NCI-H226 (cell line): Measurements from ENCODE around the gene PLAAT3.
A peak's percentile ranks its signal among the peaks of the same experiment; 100 is the strongest.
"Not testable (repeated sequence)": the region's sequence is repeated elsewhere in the genome, so short reads cannot be mapped to it uniquely, and the experiment has no call there.

ENCODE experiments used
- DNase-seq: peaks from one replicate; pipeline ENCODE4 v3.0.0-alpha.2; 2015

The PLAAT3 gene

GRCh38 chr11:63535734-63536133 is 78.5 kb downstream of the PLAAT3 start:
- DNase-seq = no peak

GRCh38 chr11:63534895-63535461 is 79.3 kb downstream of the PLAAT3 start:
- no peak for DNase-seq

GRCh38 chr11:63534076-63534475 is 80.2 kb downstream of the PLAAT3 start:
- DNase-seq = no peak

GRCh38 chr11:63532799-63533475 is 81.3 kb downstream of the PLAAT3 start:
- DNase-seq = no peak

GRCh38 chr11:63532117-63532516 is 82.1 kb downstream of the PLAAT3 start:
- DNase-seq = no peak

GRCh38 chr11:63531074-63531792 is 83.0 kb downstream of the PLAAT3 start:
- DNase-seq = peak; percentile 86

- DNase-seq = no peak
These were observed 84.2 kb downstream of the PLAAT3 start for GRCh38 chr11:63530021-63530420.

- DNase-seq = not testable (repeated sequence)
These were observed 84.9 kb downstream of the PLAAT3 start for GRCh38 chr11:63529373-63529772.

- DNase-seq = not testable (repeated sequence)
These were observed 85.4 kb downstream of the PLAAT3 start for GRCh38 chr11:63528729-63529278.

GRCh38 chr11:63528156-63528555 is 86.1 kb downstream of the PLAAT3 start:
- DNase-seq = not testable (repeated sequence)

- DNase-seq = no peak
These were observed 86.6 kb downstream of the PLAAT3 start for GRCh38 chr11:63527667-63528066.
